Measurements from ENCODE around the gene SLC6A12. TPM values are rescaled to one million over a fixed set of nuclear protein-coding genes. Genes with fewer than 3 reads are reported as not detected.

The SLC6A12 gene
- total RNA-seq, 1 experiment from 2014 or later: 0.17 TPM

DNA sequence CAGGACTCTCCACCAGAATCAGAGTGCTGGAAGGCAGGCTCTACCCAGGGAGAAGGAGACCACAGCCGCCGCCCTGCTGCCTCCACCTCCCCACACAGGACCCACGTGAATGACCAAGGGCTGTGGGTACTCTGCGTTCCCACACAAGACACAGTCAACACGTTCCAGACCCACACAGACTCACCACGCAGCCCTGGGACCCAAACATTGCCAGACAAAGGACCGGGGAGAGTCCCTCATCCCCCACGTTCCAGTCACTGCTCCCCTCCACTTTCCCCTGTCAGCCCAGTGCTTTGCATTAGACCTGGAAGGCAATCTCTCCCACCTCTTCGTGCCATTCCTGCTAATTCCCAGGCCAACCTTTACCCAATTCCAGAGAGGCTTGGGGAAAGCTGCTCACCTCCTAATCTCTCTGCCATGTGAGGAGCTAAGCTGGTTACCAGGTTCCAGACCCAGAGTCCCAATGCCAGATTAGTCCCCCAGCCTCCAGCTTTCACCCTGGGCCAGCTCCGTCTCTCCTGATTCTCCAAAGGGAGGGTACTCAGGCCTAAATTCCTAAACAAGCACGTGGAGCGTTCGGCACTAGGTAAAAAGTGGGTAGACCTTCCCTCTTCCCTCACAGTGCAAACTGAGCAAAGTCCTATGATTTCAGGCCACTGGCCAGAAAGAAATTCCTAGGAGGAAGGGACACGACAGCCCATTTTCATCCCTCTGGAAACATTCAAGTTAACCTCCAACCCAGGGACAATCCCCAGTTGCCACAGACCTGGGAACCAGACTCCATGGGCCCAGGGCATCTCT lies 43.8 kb upstream of the SLC6A12 start:
- no peak overlapping the region for H2AK5ac ChIP-seq (ENCODE audit: insufficient read length, low read length)
- WGBS (ENCODE audit: extremely low coverage, insufficient read length, low lambda C conversion rate): no CpG with 5 or more reads among the region's 14 CpGs

More for the DNA sequence above, 43.8 kb upstream of the SLC6A12 start:
- H3K27ac Mint-ChIP-seq: peak overlapping the region in 1 of 3 experiments; percentile 58; a peak in 1 of 7 replicates
- H3K79me1 ChIP-seq (ENCODE audit: insufficient read depth, low read depth, low read length, poor library complexity, severe bottlenecking): no peaks in the 10 kb centered on the region
- no peak overlapping the region for H3K4me2 ChIP-seq (ENCODE audit: insufficient read depth, insufficient read length, low read length)
- no peak overlapping the region for H3K4ac ChIP-seq (ENCODE audit: low read depth, low read length)
- H3T11ph ChIP-seq (ENCODE audit: low read length): no peak overlapping the region
- no peaks in the 10 kb centered on the region for H3K27me3 ChIP-seq (ENCODE audit: insufficient read depth, low read length)
- H3K79me2 ChIP-seq (ENCODE audit: insufficient read depth, low read length): no peaks in the 10 kb centered on the region
- H2BK120ac ChIP-seq (ENCODE audit: low read depth, low read length, poor library complexity, severe bottlenecking): no peak overlapping the region
- no peak overlapping the region for H2BK15ac ChIP-seq (ENCODE audit: low read depth, low read length)
- H3K4me1 Mint-ChIP-seq: peaks cover 8 to 13% of the 10 kb centered on the region in 2 experiments
- no peaks in the 10 kb centered on the region for H3K36me3 Mint-ChIP-seq (ENCODE audit: insufficient read depth in 1 of 3, low read depth in 3 of 3)
- no peak overlapping the region for H2BK5ac ChIP-seq (ENCODE audit: insufficient read length, low read length)
- no peaks in the 10 kb centered on the region for H3K23me2 ChIP-seq (ENCODE audit: insufficient read length, low read depth, low read length, poor library complexity, severe bottlenecking)
- no peak overlapping the region for H3K14ac ChIP-seq (ENCODE audit: insufficient read depth, low read length)
- no peaks in the 10 kb centered on the region; the same call in 1 of the 2 replicates for H3K4me1 ChIP-seq (ENCODE audit: insufficient read depth, low read length)
- no peak overlapping the region for H4K91ac ChIP-seq (ENCODE audit: insufficient read length, low read depth, low read length)
- no peak overlapping the region for H3K18ac ChIP-seq (ENCODE audit: insufficient read length, low read depth, low read length)
- no peak overlapping the region for H4K8ac ChIP-seq (replicated peaks; ENCODE audit: insufficient read length, low read depth, low read length)
- no peak overlapping the region for H3K27ac ChIP-seq (ENCODE audit: insufficient read length, low read depth, low read length)
- H2AFZ ChIP-seq (ENCODE audit: low read length): no peak overlapping the region
- no peak overlapping the region for H2BK12ac ChIP-seq (ENCODE audit: insufficient read length, low read depth, low read length)
- H4K20me1 ChIP-seq (ENCODE audit: control insufficient read depth, insufficient read depth, insufficient read length): no peaks in the 10 kb centered on the region
- no peak for DNase-seq
- H3K9me3 Mint-ChIP-seq: peaks cover 0 to 2% of the 10 kb centered on the region in 2 experiments; a peak in 1 of 5 replicates
- H3K56ac ChIP-seq (ENCODE audit: insufficient read length, low read depth, low read length): no peak overlapping the region
- no peak overlapping the region for H3K9ac ChIP-seq (ENCODE audit: extremely low read depth, insufficient read length, low read length)
- no peak overlapping the region for H3K4me3 Mint-ChIP-seq
- H2BK20ac ChIP-seq (ENCODE audit: low read depth, low read length, poor library complexity, severe bottlenecking): no peak overlapping the region
- H3K27me3 Mint-ChIP-seq (ENCODE audit: low read depth): peaks cover 33% of the 10 kb centered on the region
- TF ChIP-seq, protein P1, sequence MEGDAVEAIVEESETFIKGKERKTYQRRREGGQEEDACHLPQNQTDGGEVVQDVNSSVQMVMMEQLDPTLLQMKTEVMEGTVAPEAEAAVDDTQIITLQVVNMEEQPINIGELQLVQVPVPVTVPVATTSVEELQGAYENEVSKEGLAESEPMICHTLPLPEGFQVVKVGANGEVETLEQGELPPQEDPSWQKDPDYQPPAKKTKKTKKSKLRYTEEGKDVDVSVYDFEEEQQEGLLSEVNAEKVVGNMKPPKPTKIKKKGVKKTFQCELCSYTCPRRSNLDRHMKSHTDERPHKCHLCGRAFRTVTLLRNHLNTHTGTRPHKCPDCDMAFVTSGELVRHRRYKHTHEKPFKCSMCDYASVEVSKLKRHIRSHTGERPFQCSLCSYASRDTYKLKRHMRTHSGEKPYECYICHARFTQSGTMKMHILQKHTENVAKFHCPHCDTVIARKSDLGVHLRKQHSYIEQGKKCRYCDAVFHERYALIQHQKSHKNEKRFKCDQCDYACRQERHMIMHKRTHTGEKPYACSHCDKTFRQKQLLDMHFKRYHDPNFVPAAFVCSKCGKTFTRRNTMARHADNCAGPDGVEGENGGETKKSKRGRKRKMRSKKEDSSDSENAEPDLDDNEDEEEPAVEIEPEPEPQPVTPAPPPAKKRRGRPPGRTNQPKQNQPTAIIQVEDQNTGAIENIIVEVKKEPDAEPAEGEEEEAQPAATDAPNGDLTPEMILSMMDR (conservative IDR thresholded peaks at IDR 0.05): no peak
- H3K23ac ChIP-seq (ENCODE audit: insufficient read length, low read depth, low read length): no peak overlapping the region
- H4K5ac ChIP-seq (ENCODE audit: insufficient read length, low read depth, low read length): no peak overlapping the region
- no peaks in the 10 kb centered on the region for H3K9me3 ChIP-seq (ENCODE audit: control insufficient read depth, low read depth, low read length)
